Right hindlimb (tissue), 1 donor: ENCODE measurements around the gene KCNK3.

Source experiments
- DNase-seq: peaks from one replicate; pipeline ENCODE4 v3.0.0-alpha.2; 2018

Gene KCNK3

GRCh38 chr2:26715528-26716270 is 23.2 kb downstream of the KCNK3 start:
- no peak for DNase-seq

DNA sequence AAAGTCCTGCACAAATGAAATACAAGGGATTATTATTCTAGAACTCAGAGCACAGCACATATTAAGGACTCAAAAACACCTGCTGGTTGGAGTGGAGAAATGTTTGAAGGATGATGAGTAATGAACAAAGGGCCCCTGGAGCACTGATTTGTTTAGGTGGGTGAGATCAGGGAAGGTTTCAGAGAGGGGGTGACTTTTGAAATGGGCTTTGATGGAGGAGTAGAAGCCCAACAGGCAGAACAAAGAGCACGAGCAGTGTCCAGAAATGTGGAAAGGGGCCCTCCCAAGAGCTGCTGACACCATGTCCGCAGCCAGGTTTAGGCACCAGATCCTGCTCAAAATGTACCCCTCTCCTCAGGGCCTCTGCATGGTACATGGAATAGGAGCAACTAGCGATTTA is 23.8 kb downstream of the KCNK3 start:
- no peak for DNase-seq

DNA sequence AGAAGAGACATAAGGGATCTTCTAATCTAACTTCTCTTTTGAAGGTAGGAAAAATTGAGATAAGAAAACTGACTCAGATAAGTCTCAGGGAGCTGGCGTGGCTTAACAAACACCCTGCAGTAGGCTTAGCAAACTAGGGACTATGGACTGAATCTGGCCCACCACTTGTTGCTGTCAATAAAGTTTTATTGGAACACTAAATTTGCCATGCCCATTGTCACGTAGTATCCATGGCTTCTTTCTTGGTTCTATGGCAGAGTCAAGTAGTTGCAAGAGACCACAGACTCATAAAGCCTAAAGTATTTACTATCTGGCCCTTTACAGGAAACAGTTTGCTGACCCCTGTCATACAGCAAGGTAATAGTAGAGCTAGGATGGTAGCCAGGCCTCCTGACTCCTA is 24.2 kb downstream of the KCNK3 start:
- DNase-seq, result no peak

DNA sequence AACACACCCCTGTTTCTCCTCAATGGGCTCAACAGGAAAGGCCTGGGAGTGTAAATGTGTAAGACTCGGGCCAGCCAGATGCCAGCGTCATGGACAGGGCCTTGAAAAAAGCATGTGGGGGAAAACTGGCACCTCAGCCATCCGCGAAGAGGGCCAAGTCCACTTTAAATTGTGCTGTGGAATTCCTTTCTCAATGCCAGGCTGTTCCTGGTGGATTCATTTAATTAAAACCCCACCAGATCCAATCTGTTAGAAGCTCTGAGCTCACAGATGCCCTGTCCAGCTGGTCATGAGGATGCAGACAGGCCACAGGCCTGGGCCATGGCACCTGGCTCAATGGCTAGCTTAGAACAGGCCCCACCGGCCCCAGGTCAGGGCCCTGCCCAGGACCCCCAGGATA is 24.8 kb downstream of the KCNK3 start:
- DNase-seq, result no peak

GRCh38 chr2:26718949-26719686 is 26.6 kb downstream of the KCNK3 start:
- DNase-seq, result no peak

GRCh38 chr2:26720322-26721114 is 28.0 kb downstream of the KCNK3 start:
- DNase-seq, result peak; percentile 64

DNA sequence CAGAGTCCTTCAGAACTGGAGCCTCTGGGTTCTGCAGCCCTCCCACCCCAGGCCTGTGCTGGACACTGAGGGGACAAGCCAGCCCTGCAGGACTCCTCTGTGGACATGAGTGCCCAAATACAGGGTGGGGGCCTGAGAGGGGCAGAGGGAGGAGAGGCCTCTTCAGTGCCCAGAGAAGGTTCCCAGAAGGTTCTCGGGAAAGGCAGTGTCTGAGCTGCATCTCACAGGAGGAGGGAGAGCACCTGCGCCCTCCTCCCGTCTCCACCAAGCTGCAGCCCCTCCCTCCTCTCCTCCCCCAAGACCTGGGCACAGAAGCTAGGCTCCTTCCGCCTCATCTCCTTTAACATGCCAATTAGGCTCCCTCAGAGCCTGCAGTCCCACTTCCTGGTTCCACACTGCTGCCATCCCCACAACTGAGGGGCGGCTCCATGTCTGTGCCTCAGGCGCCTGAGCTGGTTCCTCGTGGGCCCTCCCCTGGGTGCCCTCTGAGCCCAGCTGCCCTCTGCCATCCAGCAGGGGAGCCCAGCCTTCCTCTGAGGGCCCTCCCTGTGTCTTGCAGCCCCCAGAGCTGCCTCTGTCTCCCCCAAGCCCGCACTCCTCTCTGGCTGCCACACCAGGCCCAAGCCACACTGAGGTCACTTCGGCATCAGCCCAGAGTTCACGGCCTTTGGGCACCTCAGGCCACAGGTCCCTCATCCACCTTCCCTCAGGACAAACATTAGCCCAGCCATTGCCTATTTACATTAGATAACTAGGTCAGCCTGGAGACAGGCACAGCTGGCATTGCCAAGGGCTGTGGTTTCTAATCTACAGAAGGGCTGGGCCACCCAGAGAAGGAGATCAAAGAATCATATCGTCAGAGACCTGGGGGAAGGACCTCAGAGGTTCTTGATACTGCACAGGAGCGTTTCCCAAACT is 28.9 kb downstream of the KCNK3 start:
- no peak for DNase-seq

- DNase-seq, result no peak
These were observed 29.8 kb downstream of the KCNK3 start for GRCh38 chr2:26722328-26722727.

DNA sequence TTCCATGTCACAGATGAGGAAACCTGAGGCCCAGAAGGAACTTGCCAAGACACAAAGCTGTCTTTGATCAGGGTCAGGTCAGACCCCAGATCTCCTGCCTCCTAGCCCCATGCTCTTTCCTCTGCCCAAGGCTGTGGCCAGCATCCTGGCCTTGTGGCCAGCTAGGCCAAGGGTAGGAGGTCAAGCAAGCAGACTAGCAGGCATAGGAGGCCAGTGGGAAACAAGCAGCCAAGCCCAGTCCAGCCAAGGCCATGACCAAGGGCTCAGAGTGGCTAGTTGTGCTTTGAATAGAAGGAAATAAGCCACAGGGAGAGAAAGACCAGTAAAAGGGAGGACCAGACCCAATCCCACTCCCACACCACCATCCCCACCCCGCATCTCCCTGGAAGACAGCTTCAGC is 30.4 kb downstream of the KCNK3 start:
- no peak for DNase-seq

GRCh38 chr2:26723475-26723874 is 31.0 kb downstream of the KCNK3 start:
- no peak for DNase-seq

DNA sequence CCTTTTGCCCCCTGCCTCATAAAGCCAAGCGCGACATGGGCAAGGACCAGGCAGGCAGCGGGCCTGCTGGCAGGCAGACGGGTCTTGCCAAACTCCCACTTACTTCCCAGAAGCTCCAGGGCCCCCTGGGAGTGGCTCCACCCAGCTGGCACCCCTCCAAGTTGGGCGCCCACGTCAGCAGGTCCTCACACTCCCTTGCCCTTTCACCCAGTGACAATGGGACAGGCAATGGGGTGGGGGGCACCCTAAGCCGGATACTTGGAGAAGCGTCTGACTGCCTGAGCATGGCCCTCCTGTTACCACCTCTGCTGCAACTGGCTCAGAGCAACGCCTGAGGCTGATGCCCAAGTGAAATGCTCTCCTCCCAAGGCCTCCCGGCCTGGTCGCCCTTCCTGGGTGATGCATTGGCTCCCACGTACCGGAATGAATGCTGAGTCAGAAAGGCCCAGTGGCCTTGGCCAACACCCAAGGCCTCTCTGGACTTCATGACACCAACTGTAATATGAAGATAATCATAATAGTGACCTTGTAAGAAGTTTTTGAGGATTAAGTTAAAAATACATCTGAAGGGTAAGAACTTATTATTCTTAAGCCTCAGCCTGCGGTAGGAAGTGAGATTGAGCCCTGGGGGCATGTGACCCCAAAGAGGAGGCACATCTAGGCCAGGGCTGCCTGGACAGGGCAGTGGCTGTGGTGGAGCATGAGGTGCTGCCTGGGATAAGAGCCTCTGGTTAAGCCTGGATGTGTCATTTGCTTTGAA is 31.6 kb downstream of the KCNK3 start:
- no peak for DNase-seq

DNA sequence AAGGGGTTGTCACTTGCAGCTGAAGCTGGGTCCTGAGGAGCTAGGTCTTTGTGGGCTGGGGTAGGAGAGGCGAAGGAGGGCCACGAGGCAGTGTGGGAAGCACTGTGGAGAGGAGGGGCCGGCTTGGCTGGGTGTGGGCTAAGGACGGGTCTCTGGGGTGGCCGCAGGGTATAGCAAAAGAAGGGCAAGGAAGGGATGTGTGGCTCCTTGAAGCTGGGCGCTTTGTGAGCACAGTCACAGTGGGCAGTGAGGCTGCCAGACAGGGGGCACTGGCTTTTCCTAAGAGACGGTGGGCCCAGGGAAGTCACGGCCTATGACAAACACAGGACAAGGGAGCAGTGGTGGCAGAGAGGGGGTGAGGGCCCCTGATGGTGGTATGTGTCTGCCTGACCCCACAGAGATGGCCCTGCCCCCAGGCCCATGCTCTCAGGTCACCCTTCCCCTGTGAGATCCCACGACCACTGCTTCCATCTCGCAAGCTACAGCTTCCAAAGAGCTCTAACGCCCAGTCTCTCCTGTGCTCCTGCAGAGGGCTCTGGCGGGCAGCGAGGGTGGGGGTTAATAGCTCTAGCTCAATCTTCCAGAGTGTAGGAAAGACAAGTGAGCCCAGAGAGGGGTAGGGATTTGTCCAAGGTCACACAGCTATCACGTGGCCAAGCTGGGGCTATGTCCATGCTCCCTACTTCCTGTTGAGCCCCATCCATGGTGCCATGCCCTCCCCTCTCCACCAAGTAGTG is 32.4 kb downstream of the KCNK3 start:
- DNase-seq, result no peak

DNA sequence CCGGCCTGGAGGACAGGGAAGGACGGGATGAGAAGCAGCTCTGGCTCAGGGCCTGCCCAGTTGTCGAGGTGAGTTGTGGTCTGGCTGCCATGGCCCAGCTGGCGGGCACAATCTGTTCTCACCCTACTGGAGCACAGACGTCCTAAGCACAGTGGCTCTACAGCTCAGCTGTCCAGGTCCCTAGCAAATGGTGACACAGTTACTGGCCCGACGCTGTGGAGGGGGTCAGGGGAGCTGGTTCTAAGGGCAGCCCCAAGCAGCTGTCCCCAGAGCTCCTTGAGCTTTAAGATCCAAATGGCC is 32.9 kb downstream of the KCNK3 start:
- peak; percentile 60 for DNase-seq

- no peak for DNase-seq
These were observed 33.7 kb downstream of the KCNK3 start for GRCh38 chr2:26726228-26726627.

DNA sequence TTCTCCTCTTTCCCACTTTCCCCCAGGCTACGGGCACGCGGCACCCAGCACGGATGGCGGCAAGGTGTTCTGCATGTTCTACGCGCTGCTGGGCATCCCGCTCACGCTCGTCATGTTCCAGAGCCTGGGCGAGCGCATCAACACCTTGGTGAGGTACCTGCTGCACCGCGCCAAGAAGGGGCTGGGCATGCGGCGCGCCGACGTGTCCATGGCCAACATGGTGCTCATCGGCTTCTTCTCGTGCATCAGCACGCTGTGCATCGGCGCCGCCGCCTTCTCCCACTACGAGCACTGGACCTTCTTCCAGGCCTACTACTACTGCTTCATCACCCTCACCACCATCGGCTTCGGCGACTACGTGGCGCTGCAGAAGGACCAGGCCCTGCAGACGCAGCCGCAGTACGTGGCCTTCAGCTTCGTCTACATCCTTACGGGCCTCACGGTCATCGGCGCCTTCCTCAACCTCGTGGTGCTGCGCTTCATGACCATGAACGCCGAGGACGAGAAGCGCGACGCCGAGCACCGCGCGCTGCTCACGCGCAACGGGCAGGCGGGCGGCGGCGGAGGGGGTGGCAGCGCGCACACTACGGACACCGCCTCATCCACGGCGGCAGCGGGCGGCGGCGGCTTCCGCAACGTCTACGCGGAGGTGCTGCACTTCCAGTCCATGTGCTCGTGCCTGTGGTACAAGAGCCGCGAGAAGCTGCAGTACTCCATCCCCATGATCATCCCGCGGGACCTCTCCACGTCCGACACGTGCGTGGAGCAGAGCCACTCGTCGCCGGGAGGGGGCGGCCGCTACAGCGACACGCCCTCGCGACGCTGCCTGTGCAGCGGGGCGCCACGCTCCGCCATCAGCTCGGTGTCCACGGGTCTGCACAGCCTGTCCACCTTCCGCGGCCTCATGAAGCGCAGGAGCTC is 35.4 kb downstream of the KCNK3 start:
- peak; percentile 47 for DNase-seq

DNA sequence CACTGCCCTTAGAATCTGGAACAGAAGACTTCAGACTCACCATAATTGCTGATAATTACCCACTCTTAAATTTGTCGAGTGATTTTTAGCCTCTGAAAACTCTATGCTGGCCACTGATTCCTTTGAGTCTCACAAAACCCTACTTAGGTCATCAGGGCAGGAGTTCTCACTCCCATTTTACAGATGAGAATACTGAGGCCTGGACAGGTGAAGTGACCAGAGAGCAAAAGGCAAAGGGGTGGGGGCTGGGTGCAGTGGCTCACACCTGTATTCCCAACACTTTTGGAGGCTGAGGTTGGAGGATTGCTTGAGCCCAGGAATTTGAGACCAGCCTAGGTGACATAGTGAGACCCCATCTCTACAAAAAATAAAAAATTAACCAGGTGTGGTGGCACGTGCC is 36.8 kb downstream of the KCNK3 start:
- no peak for DNase-seq

DNA sequence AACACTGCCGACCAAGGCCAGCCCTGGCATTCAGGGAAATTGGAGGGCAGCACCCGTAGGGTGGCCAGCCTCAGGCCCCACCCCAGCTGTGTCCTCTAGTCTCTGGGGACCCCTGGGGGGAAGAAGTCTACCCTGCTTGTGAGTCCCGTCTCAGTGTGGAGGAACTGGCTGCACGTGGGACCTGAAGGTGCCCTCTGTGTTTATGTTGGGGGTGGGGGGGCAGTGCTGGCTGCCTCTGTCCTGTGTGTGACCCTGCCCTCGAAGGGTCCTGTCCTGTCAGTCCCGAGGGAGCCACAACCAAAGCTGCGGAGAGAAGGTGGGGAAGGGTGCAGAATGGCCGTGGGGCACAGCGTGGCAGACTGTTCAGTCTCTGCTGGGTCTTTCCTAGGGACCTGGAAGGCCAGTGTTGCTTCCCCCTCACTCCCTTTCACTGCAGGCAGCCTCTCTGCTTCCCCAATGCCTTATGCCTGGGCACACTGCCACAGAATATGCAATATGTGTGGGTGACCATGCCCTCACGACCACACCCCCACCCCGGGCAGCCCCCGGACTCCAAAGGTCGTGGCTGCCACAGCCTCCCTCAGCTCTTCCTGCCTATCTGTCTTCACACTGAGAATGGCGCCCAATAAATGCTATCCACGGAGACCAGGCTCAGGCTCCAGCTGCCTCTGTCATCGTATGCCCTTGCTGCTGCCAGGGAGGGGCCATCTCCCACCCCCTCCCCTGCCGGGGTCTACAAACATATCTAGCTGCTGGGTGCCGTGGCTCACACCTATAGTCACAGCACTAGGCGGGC is 38.2 kb downstream of the KCNK3 start:
- no peak for DNase-seq

GRCh38 chr2:26731714-26732113 is 39.2 kb downstream of the KCNK3 start:
- DNase-seq, result no peak

GRCh38 chr2:26732446-26732845 is 39.9 kb downstream of the KCNK3 start:
- no peak for DNase-seq
